Ovary (tissue), 3 donors: ENCODE measurements around the gene APP.

Experiments
- POLR2A ChIP-seq: fragments of 450-650 bp; IDR thresholded peaks from one replicate; pipeline ENCODE4 v1.6.1; 2017; ENCODE audit warnings: antibody characterized with exemption, mild to moderate bottlenecking, moderate library complexity
- TF ChIP-seq, protein P1 (sequence below), 3 donors: fragments of 450-650 bp in 2 of 3; fragments of 200-600 bp in 1 of 3; IDR thresholded peaks; one replicate each; pipeline versions ENCODE4 v1.5.1 to v1.8.0; 2016 to 2022; ENCODE audit warnings: antibody characterized with exemption in 3 of 3, mild to moderate bottlenecking in 1 of 3
- donor health status: DM: no; HTN: no; CAD: no.

DNA sequence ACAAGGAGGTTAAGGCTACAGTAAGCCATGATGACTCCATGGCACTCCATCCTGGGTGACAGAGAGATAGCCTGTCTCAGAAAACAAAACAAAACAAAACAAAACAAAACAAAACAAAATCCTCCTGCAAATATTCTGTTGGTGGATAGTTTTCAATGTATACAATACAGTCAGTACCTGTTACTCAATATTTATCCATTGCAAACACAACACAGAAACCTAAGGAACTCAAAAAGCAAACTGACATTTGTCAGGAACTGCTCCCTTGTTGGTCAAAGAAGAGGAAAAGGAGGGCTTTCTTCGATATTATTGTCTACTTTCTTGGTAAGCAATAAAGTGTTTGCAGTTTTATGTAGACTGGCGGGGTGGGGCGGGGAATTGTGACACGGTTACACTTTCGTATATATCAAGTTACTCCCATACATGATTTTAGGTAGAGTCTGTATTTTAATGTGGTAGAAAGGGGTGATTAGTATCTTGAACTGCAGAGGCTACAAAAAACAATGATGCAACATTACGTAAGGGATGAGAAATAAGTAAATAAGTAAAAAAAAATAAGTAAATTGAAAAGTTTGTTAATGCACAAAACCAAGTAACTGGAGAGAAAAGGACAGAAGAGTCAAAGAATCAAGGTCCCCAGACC, 31.8 kb downstream of the APP start:
- TF ChIP-seq, protein P1, sequence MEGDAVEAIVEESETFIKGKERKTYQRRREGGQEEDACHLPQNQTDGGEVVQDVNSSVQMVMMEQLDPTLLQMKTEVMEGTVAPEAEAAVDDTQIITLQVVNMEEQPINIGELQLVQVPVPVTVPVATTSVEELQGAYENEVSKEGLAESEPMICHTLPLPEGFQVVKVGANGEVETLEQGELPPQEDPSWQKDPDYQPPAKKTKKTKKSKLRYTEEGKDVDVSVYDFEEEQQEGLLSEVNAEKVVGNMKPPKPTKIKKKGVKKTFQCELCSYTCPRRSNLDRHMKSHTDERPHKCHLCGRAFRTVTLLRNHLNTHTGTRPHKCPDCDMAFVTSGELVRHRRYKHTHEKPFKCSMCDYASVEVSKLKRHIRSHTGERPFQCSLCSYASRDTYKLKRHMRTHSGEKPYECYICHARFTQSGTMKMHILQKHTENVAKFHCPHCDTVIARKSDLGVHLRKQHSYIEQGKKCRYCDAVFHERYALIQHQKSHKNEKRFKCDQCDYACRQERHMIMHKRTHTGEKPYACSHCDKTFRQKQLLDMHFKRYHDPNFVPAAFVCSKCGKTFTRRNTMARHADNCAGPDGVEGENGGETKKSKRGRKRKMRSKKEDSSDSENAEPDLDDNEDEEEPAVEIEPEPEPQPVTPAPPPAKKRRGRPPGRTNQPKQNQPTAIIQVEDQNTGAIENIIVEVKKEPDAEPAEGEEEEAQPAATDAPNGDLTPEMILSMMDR (IDR thresholded peaks at IDR 0.05): no peak
- no peak for TF ChIP-seq POLR2A
